Measurements from ENCODE around the gene DCANP1. TPM values are rescaled to one million over a fixed set of nuclear protein-coding genes. Genes with fewer than 3 reads are reported as not detected.

DCANP1 gene
- total and polyA plus RNA-seq, 10 of the 15 experiments (the other 5 are each of a cell fraction or from before 2014, with no cell fraction given), result 0.01 TPM; not detected in 9

DNA sequence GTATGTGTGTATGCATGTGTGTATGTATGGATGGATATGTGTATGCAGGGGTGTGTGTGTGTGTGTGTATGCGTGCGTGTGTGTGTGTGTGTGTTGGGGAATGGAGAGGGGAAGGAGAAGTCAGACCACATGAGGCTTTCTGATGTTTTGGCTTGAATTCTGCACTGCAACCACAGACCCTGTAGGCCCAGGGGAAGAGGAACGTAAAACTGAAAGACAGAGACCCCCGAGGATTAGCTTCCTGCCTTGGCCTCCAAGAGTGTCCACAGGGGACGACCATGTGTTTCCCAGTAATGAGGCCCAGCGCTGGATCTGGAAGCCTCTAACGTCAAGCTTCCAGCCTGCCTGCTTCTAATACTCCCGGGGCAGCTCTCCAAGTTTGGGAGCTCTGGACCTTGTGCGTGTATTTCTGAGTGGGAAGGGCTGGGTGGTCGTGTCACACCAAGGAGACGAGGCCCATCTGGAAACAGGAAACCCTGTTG is 5.8 kb downstream of the DCANP1 start:
- H3K36me3 ChIP-seq (ENCODE audit: control insufficient read depth in 2 of 2, insufficient read depth in 2 of 2, low read length in 1 of 2), result no peaks in the 10 kb centered on the region
- ChIA-PET CTCF (interaction anchor here (0.7 to 5.7 kb wide), 4 partner anchors 16 to 21 kb away, joined by 3 to 48 read pairs (median 8); no protein-coding TSS in a partner anchor), SMC1A (ENCODE audit: uncharacterized antibody, unreplicated experiment) (interaction anchor here (1.1 to 3.6 kb wide), 4 partner anchors 8 to 24 kb away, joined by 3 to 14 read pairs (median 4); no protein-coding TSS in a partner anchor), POLR2A (interaction anchor here (0.6 to 1.0 kb wide), 2 partner anchors 21 to 48 kb away, joined by 3 to 7 read pairs; no protein-coding TSS in a partner anchor), RAD21 (ENCODE audit: unreplicated experiment) (no interaction called here)
- no peaks in the 10 kb centered on the region for H3K79me2 ChIP-seq (ENCODE audit: control insufficient read depth, insufficient read depth, low read length)
- no TSS peak for BruUV-seq (replicated peaks)
- ATAC-seq (no peak), DNase-seq (ENCODE audit: low read depth, low spot score) (no peak), FAIRE-seq (no peak)
- H3K9me3 ChIP-seq (replicated peaks; ENCODE audit: control insufficient read depth, insufficient read depth, low read length), result no peaks in the 10 kb centered on the region
- H2AFZ ChIP-seq (ENCODE audit: control insufficient read depth, low read depth, low read length), result no peak overlapping the region
- no peak overlapping the region for H3K4me2 ChIP-seq (ENCODE audit: control insufficient read depth, insufficient read depth)
- WGBS (ENCODE audit: insufficient coverage, insufficient replicate concordance, low lambda C conversion rate, missing lambda C conversion rate), result 13% methylated on average over 11 of the region's 11 CpGs
- no peaks in the 10 kb centered on the region for H4K20me1 ChIP-seq (ENCODE audit: control insufficient read depth, insufficient read depth)
- no peak overlapping the region for H3K9ac ChIP-seq (ENCODE audit: control insufficient read depth, insufficient read depth, low read length)
- H3K27ac ChIP-seq (ENCODE audit: control insufficient read depth, insufficient read depth), result no peak overlapping the region
- no peak for TF ChIP-seq IRF3 (IDR thresholded peaks at IDR 0.05)
- TF ChIP-seq, protein P1, sequence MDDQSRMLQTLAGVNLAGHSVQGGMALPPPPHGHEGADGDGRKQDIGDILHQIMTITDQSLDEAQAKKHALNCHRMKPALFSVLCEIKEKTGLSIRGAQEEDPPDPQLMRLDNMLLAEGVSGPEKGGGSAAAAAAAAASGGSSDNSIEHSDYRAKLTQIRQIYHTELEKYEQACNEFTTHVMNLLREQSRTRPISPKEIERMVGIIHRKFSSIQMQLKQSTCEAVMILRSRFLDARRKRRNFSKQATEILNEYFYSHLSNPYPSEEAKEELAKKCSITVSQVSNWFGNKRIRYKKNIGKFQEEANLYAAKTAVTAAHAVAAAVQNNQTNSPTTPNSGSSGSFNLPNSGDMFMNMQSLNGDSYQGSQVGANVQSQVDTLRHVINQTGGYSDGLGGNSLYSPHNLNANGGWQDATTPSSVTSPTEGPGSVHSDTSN (IDR thresholded peaks at IDR 0.05; ENCODE audit: insufficient replicate concordance, low read depth, low read length), result no peak
- TF ChIP-seq, protein P2, sequence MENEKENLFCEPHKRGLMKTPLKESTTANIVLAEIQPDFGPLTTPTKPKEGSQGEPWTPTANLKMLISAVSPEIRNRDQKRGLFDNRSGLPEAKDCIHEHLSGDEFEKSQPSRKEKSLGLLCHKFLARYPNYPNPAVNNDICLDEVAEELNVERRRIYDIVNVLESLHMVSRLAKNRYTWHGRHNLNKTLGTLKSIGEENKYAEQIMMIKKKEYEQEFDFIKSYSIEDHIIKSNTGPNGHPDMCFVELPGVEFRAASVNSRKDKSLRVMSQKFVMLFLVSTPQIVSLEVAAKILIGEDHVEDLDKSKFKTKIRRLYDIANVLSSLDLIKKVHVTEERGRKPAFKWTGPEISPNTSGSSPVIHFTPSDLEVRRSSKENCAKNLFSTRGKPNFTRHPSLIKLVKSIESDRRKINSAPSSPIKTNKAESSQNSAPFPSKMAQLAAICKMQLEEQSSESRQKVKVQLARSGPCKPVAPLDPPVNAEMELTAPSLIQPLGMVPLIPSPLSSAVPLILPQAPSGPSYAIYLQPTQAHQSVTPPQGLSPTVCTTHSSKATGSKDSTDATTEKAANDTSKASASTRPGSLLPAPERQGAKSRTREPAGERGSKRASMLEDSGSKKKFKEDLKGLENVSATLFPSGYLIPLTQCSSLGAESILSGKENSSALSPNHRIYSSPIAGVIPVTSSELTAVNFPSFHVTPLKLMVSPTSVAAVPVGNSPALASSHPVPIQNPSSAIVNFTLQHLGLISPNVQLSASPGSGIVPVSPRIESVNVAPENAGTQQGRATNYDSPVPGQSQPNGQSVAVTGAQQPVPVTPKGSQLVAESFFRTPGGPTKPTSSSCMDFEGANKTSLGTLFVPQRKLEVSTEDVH (IDR thresholded peaks at IDR 0.05; ENCODE audit: low read depth, partially characterized antibody), result no peak
- 0 out of 4 replicates have a peak, but pooled peaks cover 0 to 1% of the 10 kb centered on the region in 2 experiments for H3K27me3 ChIP-seq (replicated peaks in 1 of 2; ENCODE audit: control insufficient read depth in 2 of 2, insufficient read depth in 2 of 2, low read length in 1 of 2)
- H3K4me3 ChIP-seq, result no peak overlapping the region
- peaks cover 22% of the 10 kb centered on the region for H3K4me1 ChIP-seq (ENCODE audit: control insufficient read depth, insufficient read depth, low read length)
- in situ Hi-C loops (cut with MboI), result no loop called here
- intact Hi-C loops (cut with micrococcal nuclease; ENCODE audit: unreplicated experiment), result no loop called here

All from GM12878 (cell line).